NCI-H2196 treated with DMSO at 0.1 percent for 48 hours (cell line): ENCODE data around the gene TRPM3.
"Not testable (repeated sequence)": the region's sequence is repeated elsewhere in the genome, so short reads cannot be mapped to it uniquely, and the experiment has no call there.

Experiments
- DNase-seq: peaks from one replicate; lab custom pipeline; 2025; ENCODE audit not compliant: unreplicated experiment; lab: John Stamatoyannopoulos, UW

Gene TRPM3

DNA sequence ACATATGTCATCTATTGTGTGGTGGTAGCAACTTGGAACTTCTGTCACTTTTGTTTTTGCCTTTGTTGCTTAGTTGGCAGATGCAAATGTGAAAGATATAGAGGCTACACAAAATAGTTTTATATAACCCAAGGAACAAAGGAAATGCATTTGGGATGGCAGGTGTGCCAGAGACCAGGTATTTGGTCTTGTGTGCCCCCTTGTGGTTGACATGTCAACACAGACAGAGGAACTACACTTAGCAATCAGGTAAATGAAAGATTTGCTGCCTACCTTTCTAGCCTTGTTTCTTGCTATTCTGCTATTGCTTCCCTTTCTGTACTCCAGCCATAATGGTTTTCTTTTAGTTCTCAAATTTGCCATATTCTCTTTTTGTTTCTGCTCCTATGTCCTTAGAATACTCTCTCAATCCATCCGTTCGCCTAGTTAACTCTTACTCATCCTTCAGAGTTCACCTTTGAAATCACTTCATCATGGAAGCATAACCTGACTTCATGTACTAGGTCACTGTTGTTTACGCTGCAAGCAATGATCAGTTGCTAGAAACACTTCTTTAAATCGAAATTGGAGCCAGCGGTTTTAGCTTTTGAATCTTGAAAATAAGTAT, 119.5 kb downstream of the TRPM3 start:
- DNase-seq: no peak

DNA sequence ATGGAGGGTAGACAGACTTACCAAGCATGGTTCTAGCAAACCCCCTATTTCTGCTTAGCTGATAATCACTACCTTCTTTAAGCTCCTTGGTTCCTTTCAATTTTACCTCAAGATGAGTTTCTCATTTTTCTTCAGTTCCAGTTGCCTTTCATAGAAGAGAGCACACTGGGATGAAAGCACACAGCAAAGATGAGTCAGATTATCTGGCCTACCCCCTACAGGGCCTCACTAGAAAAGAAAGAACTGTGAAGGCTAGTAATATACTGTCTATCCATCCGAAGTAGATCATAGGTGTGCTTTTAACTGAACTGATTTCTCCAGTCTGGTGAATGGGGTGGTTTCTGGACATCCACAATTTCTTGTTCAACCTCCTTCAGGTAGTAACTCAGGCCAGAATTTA, 122.5 kb downstream of the TRPM3 start:
- DNase-seq: no peak

GRCh38 chr9:70995511-70995910, 125.9 kb downstream of the TRPM3 start:
- DNase-seq: no peak

DNA sequence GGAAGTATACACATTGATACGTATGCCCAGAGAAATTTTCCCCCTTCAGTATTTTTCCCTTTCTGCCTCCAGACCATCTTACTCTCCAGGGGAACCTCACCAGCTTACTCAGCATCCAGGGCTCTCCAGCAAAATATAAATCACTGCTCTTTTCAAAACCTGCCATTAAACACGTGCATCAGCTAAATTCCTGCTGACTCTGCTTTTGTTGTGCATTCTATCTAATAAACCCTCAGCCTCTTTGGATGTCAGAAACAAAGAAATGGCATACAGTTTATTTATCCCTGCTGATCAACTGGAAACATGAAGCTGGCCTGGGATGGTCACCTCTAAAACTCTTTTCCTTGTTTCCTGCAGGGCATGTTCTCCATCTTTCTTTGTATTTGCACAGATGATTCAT, 126.8 kb downstream of the TRPM3 start:
- DNase-seq: no peak

- no peak for DNase-seq
These were observed 132.9 kb downstream of the TRPM3 start for GRCh38 chr9:70988551-70988950.

DNA sequence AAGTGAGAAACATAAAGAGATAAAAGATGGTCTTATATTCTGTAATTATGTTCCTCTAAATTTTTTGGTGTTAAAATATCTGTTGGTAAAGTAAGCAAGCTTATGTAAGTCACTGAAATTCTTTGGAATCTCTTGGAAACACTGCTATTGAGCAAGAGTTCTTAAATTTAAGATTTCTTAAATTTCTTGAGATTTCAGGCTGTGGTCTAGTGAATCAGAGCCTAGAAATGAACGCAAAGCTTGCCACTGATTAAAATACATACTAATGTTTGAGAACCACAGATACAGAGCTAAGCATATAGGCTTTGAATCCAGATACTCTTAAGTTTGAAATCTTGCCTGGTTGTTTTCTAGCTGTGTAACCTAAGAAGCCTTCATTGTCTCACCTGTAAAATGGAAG, 133.4 kb downstream of the TRPM3 start:
- no peak for DNase-seq

DNA sequence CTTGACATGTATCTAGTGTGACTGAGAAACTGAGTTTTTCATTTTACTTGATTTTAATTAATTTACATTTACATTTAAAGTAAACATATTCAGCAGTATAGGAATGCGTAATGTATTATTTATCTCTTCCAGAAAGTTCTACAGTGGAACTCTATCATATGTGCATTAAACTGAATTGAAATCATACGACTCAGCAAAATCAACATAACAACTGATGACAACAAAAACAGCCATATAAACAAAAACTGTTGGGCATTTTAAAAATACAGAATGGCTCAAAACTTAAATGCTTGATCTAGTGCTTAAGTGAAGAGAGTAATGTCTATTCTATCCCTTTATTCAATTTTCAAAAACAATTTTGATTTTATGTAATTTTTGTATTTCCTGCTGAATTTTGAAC, 134.4 kb downstream of the TRPM3 start:
- DNase-seq: no peak

GRCh38 chr9:70983723-70984295, 137.6 kb downstream of the TRPM3 start:
- no peak for DNase-seq

GRCh38 chr9:70981312-70981711, 140.1 kb downstream of the TRPM3 start:
- no peak for DNase-seq

- no peak for DNase-seq
These were observed 141.5 kb downstream of the TRPM3 start for GRCh38 chr9:70979966-70980365.

GRCh38 chr9:70978085-70978484, 143.3 kb downstream of the TRPM3 start:
- no peak for DNase-seq

- no peak for DNase-seq
These were observed 145.6 kb downstream of the TRPM3 start for GRCh38 chr9:70975821-70976220.

GRCh38 chr9:70971723-70972122, 149.7 kb downstream of the TRPM3 start:
- DNase-seq: no peak

DNA sequence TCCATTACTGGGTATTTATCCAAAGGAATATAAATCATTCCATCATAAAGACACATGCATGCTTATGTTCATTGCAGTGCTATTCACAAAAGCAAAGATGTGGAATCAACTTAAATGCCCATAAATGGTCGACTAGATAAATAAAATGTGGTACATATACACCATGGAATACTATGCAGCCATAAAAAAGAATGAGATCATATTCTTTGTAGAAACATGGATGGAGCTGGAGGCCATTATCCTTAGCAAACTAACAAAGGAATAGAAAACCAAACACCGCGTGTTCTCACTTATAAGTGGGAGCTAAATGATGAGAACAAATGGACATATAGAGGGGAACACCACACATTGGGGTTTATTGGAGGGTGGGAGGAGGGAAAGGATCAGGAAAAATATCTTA, 155.0 kb downstream of the TRPM3 start:
- not testable (repeated sequence) for DNase-seq

DNA sequence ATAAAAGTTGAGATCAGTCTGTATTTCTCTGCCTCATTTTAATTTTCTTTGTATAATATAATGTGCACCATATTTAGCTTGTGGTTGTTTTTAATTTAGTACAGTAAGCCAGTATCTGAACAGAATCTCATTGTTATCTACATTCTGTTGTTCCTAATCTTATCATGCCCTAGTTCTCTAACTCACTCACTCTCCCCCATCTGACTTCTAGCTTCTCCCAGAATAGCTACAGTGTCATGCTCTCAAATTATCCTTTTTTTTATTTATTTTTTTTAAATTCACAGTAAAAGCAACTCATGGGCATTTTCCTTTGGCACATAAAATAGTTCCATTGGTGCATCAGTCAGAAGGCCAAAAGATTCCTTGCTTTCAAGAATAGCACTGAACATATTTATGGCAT, 156.6 kb downstream of the TRPM3 start:
- DNase-seq: no peak

DNA sequence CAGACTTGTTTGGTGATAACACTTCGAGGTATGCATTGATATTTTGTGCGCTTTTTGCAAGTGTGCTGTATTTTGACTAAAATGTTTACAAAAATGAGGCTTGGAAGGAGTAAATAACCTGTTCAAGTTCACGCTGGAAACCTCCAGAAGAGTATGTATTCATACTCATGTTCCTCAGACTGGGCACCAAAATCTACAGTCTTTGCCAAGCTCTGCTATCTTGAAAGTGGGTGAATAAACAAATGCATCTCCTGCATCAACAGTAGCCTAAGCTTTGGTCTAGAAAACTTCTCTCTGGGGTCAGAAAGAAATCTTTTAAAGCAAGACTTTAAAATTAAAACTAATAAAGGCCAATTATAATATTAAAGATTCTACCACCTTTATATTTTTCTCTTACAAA, 157.9 kb downstream of the TRPM3 start:
- no peak for DNase-seq

DNA sequence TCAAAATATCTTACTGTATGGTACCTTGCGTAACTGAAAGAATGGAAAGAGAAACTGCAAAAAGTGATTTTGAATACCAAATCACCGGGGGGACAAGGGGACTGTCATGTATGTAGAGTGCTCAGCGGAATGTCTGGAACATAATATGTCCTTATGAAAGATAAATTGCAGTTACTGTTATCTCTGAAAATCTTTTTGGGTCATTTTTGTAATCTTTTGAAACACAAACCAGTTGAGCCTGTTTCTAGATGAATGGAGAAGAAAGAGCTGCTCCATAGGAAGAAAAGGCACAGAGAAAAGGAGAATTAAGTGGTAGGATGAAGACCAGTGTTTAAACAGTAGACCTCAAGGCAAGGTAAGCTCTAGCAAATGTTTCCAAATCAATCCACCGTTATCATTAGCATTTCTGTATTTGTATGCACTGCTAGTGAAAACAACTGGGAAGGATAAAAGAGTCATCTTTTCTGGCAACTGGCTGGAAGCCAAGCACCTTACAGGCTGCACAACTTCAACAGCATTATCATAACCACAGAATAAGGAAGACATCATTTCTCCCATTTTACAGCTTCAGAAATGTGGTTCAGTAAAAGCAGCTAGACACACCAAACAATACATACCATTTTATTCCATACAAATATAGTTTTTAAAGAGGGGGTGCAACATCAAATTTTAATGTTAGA, 158.5 kb downstream of the TRPM3 start:
- DNase-seq: no peak

DNA sequence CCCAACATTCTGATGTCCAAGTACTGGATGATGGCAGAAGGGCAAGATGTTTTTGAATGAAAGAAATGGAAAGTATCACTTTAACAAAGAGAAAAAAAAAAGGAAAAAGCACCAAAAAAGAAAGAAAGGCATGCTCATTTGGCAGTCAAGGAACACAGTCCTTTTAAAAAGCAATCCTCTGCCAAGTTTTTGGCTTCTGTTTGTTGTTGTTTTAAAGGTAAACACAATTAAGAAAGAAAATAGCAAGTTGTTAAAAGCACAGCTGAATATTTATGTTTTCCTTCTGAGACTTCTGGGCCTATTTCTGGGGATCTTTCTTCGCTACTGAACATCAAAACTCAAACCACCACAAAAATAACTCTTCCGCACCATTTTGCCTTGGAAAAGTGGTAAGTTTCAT, 162.1 kb downstream of the TRPM3 start:
- no peak for DNase-seq

DNA sequence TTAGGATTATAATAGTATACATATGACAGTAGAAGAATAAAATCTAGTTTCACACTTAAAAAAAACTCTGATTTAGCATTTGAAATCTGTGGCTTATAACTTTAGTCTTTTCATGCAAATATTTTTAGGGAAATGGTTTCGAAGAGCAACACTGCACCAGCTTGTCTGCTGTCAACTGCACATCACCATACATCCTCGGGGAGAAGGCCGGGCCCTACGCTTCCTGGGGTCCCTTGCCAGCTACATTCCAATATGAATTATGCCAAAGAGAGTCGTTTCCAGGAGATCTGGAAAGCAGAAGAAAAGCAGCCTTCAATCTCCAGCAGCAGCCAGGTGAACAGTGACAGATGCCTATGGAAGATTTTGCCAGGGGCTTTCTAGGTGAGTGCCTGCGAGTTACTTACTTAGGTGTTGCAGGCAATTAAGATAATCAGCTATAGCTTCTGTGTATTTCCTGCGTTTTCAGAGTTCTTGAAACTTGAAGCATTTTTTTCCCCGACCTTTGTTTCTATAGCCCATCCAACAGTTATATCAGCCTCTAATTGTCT, 166.8 kb downstream of the TRPM3 start:
- no peak for DNase-seq

GRCh38 chr9:70954126-70954525, 167.3 kb downstream of the TRPM3 start:
- no peak for DNase-seq

DNA sequence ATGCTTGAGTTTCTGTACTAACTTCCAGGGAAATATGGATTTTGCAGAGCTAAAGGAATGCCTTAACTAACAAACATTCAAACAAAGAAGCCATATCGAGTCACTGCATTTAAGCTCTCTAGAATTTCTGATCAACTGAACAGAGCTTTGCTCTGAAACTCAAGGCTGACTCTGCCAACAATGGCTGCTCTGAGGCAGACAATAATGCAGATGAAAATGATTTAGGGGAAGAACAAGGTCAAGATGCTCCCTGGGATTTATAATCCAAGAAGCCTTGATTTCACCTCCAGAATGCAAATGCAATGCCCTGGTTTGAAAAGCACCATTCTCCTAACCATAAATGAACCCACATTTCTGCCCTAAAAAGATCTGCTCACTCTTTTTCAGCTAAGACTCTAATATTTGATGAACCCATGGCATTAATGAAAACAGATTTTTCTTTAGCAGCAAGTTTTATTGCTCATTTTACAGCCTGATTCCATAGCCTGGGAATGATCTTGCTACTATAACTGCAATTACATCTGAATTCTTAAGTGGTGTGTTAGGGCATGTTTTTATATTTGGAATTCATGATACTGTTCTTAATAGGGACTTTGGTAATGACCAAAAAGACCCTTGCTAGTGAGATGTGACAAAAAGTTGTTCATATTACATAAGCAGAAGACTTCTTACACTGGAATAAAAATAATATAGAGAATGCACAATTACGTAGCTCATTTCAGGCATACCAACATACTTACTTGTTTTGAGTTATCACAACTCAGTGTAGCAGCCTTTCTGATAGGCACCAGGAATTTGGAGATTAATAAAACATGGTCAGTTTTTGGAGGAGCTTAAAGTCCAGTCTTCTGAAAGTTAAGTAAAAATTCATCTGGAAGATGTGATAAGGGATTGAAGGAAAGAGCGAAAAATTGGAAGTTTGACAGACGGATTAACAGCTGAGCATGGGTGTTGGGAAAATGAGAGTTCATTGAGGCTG, 169.4 kb downstream of the TRPM3 start:
- no peak for DNase-seq
